GM19328 (cell line): ENCODE data around the gene POLR2L.

ENCODE experiments used
- ATAC-seq: cut with Tn5 transposase; IDR thresholded peaks from one replicate; pipeline ENCODE4 v1.9.1; 2021; ENCODE audit warnings: mild to moderate bottlenecking, moderate library complexity; ENCODE audit not compliant: unreplicated experiment

Gene POLR2L

DNA sequence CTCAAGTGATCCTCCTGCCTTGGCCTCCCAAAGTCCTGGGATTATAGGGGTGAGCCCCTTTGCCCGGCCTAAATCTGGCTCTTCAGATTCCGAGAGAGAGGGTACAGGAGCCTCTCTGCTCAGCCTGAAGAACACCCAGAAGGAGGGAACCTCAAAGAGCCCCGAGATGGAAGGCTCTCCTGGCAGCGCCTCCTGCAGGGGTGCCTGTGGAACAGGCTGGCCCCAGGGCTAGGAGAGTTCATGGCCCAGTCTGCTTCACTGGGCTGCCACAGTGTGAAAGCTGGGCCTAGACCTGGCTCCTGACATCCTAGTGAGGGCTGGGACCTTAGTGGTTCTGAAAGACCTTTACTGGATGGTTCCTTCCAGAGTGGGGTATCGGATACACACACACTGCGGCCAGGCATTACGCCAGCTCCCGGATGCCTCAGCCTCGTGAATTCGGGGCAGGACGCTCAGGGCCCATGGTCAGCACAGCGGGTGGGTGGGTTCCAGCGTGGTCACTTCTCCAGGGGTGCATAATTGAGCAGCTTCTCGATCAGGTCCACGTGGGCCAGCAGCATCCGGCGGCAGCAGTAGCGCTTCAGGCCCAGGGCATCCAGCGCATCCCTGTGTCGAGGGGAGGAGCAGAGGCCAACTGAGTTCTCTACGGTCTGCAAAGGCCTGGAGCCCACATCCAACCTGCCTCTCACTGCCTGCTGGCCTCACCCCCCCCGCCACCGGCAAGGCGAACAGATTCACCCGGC is 2.3 kb downstream of the POLR2L start:
- ATAC-seq: no peak

DNA sequence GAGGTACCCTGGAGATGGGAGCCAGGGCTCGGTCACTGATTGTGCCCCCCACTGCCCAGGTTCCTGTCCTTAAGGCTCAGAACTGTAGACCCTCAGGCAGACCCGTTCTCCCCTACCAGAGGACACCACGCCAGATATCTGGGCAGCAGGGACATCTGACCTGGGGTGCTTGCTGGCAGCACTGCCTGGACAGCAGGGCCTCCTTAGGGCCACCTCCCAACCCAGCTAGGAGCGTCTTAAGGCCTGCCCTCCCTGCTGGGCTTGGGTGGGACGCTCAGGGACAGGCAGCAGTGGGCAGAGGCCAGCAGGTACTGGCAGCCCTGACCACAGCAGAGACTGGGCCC is 3.1 kb downstream of the POLR2L start:
- no peak for ATAC-seq

DNA sequence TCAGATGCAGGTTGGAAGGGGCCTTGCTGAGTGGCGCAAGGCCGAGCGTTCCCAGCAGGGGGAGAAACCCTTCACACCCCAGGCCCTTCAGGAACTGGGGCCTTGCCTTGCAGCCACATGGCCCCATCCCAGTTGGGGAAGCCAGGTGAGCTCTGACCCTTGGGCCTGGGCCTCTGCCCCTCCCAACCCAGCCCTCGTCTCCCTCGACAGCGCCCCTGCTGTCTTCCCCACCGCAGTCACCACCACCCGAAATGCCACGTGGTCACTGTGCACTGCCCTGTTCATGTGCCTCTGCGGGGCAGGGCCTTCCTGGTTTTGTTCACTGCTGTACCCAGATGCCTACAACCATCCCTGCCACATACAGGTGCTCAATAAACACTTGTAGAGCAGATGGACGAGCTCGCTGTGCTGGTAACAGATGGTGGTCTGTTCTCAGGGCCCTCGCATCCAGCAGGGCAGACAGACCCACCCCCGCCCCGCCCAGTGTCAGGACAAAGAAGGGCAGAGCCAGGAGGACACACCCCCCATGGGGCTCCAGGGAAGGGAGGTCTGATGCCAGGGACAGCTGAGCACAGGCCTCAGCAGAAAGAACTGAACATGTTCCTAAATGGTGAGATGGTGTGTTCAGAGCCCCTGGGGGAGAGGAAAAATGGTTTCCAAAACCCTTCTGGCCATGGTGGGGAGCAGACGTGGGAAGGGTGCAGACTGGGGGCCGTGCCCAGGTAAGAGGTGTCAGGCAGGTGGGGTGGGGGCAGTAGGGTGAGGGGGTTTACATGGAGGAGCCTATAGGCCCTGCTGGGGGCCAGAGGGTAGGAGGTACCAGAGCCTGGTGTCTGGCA is 3.7 kb downstream of the POLR2L start:
- ATAC-seq: no peak

DNA sequence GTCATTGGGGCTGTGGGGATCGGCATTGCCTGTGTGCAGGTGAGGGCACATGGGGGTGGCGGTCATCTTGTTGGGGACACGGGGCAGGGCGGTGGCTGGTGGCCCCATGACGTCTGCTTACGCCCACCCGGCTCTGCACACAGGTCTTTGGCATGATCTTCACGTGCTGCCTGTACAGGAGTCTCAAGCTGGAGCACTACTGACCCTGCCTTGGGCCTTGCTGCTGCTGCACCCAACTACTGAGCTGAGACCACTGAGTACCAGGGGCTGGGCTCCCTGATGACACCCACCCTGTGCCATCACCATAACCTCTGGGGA is 4.4 kb downstream of the POLR2L start:
- no peak for ATAC-seq

DNA sequence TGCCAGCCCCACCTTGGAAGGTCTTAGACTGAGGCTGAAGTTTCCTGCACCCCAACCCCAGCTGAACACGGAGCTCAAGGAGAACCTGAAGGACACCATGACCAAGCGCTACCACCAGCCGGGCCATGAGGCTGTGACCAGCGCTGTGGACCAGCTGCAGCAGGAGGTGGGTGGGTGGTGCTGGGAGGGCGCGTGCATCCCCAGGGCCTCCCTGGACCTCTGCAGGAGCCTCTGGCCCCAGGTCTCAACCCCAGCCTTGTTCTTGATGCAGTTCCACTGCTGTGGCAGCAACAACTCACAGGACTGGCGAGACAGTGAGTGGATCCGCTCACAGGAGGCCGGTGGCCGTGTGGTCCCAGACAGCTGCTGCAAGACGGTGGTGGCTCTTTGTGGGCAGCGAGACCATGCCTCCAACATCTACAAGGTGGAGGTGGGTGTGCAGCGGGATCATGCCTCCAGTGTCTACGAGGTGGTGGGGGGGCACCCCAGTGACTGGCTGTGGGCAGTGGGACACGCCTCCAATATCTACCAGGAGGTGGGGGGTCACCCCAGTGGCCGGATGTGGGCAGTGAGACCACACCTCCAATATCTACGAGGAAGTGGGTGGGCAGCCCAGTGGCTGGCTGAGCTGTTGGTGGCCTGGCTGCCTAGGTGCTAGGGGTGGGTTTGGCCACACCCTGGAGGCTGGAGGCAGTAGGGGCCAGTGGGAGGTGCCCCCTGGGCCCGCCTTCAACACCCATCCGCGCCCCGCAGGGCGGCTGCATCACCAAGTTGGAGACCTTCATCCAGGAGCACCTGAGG is 4.9 kb downstream of the POLR2L start:
- ATAC-seq: no peak

DNA sequence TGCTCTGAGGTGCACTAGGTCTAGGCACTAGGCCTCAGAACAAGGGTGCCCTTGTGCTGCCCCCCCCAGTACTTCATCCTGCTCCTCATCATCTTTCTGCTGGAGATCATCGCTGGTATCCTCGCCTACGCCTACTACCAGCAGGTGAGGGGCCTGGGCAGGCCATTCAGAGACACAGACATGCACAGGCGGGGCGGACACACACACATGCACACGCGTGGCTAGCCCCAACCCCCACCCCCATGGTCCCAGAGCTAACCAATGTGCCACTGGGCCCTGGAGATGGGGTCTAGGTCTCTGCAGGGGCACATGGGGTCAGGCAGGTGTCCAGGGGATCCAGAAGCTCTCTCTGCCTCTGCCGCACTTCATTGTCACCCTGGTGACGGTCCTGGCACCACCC is 5.6 kb downstream of the POLR2L start:
- no peak for ATAC-seq

DNA sequence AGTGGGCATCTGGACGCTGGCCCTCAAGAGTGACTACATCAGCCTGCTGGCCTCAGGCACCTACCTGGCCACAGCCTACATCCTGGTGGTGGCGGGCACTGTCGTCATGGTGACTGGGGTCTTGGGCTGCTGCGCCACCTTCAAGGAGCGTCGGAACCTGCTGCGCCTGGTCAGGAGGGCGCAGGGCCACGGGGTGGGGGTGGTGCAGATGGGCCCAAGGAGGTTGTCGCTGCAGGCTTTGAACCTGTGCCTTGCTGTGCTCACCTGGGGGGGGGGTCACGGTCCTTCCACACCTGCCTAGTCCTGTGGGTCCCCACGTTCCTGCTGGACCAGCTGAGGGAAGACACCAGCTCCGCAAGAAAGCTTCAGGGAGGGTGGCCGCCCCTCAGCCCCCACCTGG is 6.1 kb downstream of the POLR2L start:
- no peak for ATAC-seq

DNA sequence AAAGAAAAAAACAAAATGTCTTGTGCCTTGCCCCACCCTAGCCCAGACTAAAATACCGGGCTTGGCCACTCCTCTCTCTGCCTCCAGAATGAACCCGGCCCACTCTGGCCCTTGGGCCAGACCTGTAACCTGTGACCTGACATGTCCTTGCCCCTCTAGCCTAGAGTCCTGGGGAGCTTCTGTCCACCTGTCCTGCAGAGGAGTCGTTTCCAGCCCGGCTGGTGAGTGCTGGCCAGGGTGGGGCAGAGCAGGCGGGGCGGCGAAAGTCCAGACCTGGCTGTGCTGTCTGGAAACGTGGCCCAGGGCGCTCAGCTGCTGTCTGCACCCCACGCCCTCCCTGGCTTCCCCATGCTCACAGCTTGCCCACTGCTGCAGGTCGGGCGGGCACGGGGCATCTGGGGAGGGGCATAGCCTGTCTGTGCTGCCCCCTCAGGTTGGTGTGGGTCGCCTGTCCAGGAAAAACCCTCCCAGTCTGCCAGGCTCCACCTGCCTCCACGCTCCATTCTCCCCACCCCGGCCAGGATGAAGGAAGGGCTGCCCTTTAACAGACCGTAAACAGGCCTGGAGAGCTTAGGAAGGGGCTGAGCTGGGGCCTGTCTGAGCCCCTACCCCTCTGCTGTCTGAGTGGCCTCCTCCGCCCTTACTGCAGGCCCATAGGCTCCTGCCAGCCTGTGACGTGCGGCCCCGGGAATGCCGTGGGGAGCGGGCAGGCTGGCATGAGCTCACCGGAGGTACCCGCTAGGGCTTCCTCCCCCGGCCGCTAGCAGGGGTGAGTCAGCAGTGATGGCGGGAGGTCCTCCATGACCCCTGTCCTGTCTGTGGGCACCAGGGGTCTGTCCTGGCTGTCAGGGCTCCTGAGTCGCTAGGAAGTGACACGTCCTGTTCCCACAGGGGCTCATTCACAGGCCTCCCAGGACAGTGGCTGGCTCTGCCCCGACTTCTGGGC is 7.7 kb downstream of the POLR2L start:
- no peak for ATAC-seq

DNA sequence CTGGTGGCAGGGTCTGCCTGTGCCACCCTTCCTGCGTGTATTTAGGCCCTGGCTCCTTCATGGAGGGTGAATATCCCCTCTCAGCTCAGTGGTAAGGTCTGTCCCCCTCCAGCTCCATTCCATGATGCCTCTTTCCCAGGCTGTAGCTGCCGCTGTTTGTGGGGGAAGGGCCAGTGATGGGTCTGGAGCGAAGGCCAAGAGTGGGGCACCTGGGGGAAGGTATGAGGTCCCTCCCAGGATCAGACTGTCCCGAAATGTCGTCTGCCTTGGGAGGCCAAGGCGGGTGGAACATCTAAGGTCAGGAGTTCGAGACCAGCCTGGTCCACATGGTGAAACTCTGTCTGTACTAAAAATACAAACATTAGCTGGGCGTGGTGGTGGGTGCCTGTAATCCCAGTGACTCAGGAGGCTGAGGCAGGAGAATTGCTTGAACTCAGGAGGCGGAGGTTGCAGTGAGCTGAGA is 8.4 kb downstream of the POLR2L start:
- no peak for ATAC-seq

DNA sequence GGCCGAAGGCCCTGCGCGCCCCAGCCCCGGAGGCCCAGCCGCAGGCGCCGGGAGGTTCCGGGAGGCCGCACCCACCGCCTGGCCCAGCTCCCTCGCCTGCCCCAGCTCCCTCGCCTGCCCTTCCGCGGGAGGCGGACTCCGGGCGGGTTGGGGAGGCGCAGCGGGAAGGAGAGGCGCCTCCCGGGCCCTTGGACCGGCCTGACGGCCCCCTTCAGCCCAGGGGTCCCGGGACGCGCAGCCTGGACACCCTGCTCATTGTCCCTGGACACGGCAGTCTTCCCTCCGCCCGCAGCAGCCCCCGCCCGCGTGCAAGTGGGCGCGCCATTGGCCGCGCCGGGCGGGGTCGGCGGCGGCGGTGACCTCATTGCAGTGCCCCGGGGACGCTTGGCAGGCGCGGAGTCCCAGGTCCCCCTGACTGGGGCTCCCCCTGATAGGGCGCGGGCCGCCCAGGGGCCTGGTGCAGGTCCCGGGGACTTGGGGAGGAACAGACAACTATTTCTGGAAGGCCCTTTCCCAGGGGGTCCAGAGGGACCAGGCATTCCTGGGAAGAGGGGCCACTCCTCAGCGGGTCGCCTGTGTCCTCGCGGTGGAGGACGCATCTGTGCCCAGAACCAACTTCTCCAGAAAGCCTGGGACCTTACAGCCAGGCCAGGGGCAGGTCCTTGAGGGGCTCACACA is 9.1 kb downstream of the POLR2L start:
- no peak for ATAC-seq

DNA sequence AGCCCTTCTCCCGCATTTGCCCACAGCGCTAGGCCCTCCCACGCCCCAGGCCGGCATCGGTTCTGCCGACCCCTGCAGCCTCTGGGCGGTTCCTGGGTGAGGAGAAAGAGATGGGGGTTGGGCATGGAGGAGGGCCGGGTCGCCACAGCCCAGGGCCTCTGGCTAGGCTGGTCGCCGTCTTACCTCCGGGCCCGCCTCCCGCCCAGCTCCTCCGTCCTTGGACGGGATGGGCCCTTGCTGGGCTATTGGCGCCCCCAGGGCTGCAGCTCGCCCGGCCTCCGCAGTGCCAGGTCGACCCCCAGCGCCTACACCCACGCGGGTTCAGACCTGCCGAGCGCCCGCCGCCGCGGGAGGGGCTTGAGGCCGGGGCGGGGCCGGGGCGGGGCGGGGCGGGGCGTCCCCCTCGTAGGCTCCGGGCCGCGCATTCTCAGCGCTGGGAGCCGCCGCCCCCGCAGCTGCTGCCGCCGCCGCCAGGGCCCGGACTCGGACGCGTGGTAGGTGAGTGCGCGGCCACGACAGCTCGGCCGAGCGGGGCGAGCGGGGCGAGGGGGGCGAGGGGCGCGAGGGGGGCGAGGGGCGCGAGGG is 9.7 kb downstream of the POLR2L start, which contains the start of gene CD151:
Gene CD151 (plus strand): TSS at position 424 of the 585 bp plus-strand sequence. CDS start 3,118 bp downstream, outside the sequence.
- no peak for ATAC-seq

DNA sequence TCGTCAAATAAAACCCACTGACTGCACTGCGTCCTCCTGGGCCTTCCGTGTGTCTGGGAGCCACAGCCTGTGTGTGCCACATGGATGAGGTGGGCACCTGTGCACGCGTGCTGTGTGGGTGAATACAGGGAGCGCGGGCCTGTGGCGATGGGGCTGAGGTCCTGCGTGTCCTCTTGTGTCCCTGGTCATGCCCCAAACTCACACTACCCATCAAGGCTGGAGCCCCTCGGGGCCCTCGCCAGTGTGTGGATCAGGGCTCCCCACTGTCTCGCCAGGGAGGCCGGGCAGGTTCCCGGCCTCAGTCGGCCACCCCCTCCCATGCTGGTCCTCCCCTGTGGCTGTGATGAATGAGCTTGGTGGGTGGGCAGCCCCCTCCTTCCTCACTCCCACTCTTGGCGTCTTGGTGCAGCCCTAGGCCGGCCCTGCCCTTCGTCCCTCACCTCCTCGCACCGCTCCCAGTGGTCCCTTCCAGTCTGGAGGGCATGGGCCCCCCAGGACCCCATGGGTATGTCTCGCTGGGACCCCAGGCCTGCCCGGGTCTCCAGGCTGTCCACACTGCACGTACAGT is 10.3 kb downstream of the POLR2L start:
- ATAC-seq: no peak

DNA sequence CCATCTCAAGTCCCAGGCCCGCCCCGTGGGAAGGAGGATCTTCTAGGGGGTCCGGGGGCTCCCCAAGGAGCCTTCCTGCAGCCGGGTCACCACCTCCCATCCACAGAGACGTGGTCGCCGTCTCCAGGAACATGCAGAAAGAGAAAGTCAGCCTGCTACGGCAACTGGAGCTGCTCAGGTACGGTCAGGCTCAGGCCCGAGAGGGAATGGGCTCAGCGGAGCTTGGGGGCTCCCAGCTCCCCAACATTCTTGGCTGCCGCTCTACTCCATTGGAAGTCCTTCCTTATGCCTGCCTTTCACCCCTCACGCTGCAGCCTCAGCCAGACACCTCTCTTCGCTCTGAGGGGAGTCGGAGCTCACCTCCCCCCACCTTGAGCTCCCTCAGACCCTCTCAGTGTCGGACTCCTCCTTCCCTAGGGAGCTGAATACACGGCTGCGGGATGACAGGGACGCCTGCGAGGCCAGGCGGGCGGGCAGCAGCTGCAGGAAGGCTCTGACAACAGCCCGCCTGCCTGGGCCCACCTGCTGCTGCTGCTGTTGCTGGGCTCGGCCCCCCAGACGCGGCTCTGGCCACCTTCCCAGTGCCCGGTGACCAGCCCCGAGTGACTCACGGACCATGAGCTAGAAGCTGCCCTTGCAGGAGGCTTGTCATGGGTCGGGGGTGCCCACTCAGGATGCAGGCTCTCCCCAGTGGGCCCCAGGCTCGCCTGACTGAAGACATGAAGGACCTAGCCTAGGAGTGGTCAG is 11.0 kb downstream of the POLR2L start:
- no peak for ATAC-seq

DNA sequence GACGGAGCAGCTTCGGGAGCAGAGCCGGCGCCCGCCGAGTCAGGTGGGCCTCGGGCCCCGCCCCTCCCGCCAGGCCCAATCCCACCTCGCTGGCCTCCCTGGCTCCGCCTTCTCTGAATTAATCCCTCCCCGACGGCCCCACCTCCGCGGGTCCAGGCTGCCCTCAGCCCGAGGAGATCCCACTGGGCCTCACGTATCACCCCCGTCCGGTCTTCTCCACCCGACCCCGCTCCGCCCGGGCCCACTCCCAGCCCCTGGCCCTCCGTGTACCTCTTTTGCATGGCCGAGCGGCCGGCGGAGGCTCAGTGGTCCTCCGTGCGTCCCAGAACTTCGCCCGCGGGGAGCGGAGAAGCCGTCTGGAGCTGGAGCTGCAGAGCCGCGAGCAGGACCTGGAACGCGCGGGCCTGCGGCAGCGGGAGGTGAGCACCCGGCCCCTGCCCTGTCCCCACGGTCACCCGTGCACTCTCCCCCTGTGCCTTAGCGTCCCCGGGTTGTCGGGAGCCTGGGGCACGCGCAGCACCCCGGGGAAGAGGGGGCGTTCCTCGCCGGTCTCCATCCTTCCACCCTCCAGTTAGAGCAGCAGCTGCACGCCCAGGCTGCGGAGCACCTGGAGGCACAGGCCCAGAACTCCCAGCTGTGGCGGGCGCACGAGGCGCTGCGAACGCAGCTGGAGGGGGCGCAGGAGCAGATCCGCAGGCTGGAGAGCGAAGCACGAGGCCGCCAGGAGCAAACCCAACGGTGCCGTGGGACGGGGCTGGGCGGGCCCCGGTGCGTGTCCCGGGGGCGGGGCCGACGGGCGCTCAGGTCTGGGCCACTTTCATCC is 11.8 kb downstream of the POLR2L start:
- ATAC-seq: no peak

DNA sequence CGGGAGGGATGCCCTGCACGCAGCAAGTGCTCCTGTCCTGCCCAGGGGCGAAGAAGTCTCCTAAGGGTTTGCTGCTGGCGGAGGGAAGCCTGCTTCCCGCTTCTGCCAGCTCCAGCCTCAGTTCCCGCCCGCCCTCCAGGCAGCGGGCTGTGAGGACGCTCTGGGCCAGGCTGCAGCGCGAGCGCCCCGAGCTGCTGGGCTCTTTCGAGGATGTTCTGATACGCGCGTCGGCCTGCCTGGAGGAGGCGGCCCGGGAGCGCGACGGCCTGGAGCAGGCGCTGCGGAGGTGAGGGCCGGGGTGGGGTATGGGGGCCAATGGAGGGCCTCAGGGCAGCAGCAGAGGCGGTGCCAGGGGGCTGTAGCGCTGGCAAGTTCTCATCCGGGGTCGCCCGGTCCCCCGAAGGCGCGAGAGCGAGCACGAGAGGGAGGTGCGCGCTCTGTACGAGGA is 12.5 kb downstream of the POLR2L start:
- no peak for ATAC-seq

DNA sequence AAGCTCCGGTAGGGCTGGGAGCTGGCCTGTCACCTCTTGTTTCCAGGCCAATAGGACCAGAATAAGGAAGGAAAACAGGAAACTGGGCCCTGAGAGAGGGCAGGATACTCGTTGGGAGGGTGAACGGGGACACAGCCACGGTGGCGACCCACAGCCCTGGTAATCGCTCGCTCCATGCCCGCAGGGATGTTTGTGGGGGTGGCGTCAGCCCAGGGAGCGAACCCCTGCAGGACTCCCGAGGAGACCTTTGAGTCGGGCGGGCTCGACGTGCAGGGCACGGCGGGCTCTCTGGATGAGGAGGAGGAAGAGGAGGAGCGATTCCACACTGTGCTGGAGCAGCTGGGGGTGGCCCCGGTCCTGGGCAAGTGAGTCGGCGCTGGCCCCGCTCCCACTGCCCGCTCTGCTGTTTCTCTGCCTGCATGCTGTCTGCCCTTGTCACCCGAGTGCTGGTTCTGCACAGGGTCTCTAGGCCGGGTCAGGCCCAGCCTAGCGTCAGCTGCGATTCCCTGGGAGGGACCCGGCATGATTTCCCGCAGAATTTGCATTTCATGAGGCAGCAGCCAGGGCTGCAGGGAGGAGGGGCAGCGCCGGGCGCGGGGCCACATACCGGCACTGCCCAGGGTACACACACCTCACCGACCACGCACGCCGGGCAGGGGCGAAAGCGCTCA is 13.0 kb downstream of the POLR2L start:
- ATAC-seq: no peak
